Measurements from ENCODE around the gene R3HDML. TPM values are rescaled to one million over a fixed set of nuclear protein-coding genes. Genes with fewer than 3 reads are reported as not detected.

The R3HDML gene
- total and polyA plus RNA-seq, 2 of the 13 experiments (the other 11 are each of a cell fraction or from before 2014, with no cell fraction given): not detected

GRCh38 chr20:44302026-44302669 is 34.7 kb upstream of the R3HDML start (continued):
- TF ChIP-seq CCDC6 (CRISPR knock-in tag; IDR thresholded peaks at IDR 0.05) (no peak), MTA3 (CRISPR knock-in tag; IDR thresholded peaks at IDR 0.05) (no peak), ZNF451 (CRISPR knock-in tag; IDR thresholded peaks at IDR 0.05) (0 out of 2 replicates have a peak, but pooled peaks have one; percentile 4), E2F2 (CRISPR knock-in tag; IDR thresholded peaks at IDR 0.05; ENCODE audit: borderline replicate concordance) (no peak), NR2F6 (IDR thresholded peaks at IDR 0.05) (peak; percentile 67; the same call in 1 of the 2 replicates), NR2F6 (CRISPR knock-in tag; IDR thresholded peaks at IDR 0.05) (peak; percentile 78), RFXAP (CRISPR knock-in tag; IDR thresholded peaks at IDR 0.05; ENCODE audit: borderline replicate concordance) (no peak), ZBTB38 (CRISPR knock-in tag; IDR thresholded peaks at IDR 0.05) (peak; percentile 61; the same call in 1 of the 2 replicates), ZNF34 (CRISPR knock-in tag; IDR thresholded peaks at IDR 0.05; ENCODE audit: borderline replicate concordance) (peak; percentile 92), ATRX (CRISPR knock-in tag; IDR thresholded peaks at IDR 0.05; ENCODE audit: borderline replicate concordance) (no peak), ZFX (CRISPR knock-in tag; IDR thresholded peaks at IDR 0.05; ENCODE audit: low read depth) (peak; percentile 99), SMARCC2 (IDR thresholded peaks at IDR 0.05) (no peak), ZNF574 (CRISPR knock-in tag; IDR thresholded peaks at IDR 0.05) (peak; percentile 77), THAP7 (CRISPR knock-in tag; IDR thresholded peaks at IDR 0.05) (no peak), GATAD1 (CRISPR knock-in tag; IDR thresholded peaks at IDR 0.05) (peak; percentile 53; the same call in 1 of the 2 replicates), MLLT10 (CRISPR knock-in tag; IDR thresholded peaks at IDR 0.05) (no peak)
- TF ChIP-seq, protein P1, sequence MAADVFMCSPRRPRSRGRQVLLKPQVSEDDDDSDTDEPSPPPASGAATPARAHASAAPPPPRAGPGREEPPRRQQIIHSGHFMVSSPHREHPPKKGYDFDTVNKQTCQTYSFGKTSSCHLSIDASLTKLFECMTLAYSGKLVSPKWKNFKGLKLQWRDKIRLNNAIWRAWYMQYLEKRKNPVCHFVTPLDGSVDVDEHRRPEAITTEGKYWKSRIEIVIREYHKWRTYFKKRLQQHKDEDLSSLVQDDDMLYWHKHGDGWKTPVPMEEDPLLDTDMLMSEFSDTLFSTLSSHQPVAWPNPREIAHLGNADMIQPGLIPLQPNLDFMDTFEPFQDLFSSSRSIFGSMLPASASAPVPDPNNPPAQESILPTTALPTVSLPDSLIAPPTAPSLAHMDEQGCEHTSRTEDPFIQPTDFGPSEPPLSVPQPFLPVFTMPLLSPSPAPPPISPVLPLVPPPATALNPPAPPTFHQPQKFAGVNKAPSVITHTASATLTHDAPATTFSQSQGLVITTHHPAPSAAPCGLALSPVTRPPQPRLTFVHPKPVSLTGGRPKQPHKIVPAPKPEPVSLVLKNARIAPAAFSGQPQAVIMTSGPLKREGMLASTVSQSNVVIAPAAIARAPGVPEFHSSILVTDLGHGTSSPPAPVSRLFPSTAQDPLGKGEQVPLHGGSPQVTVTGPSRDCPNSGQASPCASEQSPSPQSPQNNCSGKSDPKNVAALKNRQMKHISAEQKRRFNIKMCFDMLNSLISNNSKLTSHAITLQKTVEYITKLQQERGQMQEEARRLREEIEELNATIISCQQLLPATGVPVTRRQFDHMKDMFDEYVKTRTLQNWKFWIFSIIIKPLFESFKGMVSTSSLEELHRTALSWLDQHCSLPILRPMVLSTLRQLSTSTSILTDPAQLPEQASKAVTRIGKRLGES (CRISPR knock-in tag; IDR thresholded peaks at IDR 0.05; ENCODE audit: borderline replicate concordance): no peak
- TF ChIP-seq, protein P2, sequence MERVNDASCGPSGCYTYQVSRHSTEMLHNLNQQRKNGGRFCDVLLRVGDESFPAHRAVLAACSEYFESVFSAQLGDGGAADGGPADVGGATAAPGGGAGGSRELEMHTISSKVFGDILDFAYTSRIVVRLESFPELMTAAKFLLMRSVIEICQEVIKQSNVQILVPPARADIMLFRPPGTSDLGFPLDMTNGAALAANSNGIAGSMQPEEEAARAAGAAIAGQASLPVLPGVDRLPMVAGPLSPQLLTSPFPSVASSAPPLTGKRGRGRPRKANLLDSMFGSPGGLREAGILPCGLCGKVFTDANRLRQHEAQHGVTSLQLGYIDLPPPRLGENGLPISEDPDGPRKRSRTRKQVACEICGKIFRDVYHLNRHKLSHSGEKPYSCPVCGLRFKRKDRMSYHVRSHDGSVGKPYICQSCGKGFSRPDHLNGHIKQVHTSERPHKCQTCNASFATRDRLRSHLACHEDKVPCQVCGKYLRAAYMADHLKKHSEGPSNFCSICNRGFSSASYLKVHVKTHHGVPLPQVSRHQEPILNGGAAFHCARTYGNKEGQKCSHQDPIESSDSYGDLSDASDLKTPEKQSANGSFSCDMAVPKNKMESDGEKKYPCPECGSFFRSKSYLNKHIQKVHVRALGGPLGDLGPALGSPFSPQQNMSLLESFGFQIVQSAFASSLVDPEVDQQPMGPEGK (CRISPR knock-in tag; IDR thresholded peaks at IDR 0.05): peak; percentile 83
- TF ChIP-seq, protein P3, sequence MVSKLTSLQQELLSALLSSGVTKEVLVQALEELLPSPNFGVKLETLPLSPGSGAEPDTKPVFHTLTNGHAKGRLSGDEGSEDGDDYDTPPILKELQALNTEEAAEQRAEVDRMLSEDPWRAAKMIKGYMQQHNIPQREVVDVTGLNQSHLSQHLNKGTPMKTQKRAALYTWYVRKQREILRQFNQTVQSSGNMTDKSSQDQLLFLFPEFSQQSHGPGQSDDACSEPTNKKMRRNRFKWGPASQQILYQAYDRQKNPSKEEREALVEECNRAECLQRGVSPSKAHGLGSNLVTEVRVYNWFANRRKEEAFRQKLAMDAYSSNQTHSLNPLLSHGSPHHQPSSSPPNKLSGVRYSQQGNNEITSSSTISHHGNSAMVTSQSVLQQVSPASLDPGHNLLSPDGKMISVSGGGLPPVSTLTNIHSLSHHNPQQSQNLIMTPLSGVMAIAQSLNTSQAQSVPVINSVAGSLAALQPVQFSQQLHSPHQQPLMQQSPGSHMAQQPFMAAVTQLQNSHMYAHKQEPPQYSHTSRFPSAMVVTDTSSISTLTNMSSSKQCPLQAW (CRISPR knock-in tag; IDR thresholded peaks at IDR 0.05): peak; percentile 81

All from HepG2 (cell line).